Memory B cell (primary cell): ENCODE data around the gene COL6A5.
"Not testable (repeated sequence)": the region's sequence is repeated elsewhere in the genome, so short reads cannot be mapped to it uniquely, and the experiment has no call there.

Source experiments
- ATAC-seq: fragments of 150-1000 bp; cut with Tn5 transposase; 2 replicates; pipeline ENCODE4 v1.10.0; 2021; ENCODE audit warnings: low read depth, mild to moderate bottlenecking, moderate library complexity
- DNase-seq, 2 donors: peaks; one replicate each; pipeline ENCODE4 v3.0.0; 2022; ENCODE audit warnings: low spot score in 2 of 2
- H3K27ac Mint-ChIP-seq: one replicate; pipeline ENCODE4 v1.8.0; 2022; ENCODE audit warnings: mild to moderate bottlenecking, moderate library complexity, mixed read lengths
- H3K27me3 Mint-ChIP-seq: one replicate; pipeline ENCODE4 v1.8.0; 2022; ENCODE audit warnings: mixed read lengths
- H3K36me3 Mint-ChIP-seq: one replicate; pipeline ENCODE4 v1.8.0; 2022; ENCODE audit warnings: mild to moderate bottlenecking, mixed read lengths
- H3K4me1 Mint-ChIP-seq: one replicate; pipeline ENCODE4 v1.8.0; 2022; ENCODE audit warnings: mixed read lengths
- H3K4me3 Mint-ChIP-seq: one replicate; pipeline ENCODE4 v1.8.0; 2022; ENCODE audit warnings: mild to moderate bottlenecking, moderate library complexity, mixed read lengths
- H3K9me3 Mint-ChIP-seq: one replicate; pipeline ENCODE4 v1.8.0; 2022; ENCODE audit warnings: mixed read lengths

The COL6A5 gene

GRCh38 chr3:130405956-130406355 is 60.5 kb downstream of the COL6A5 start:
- H3K27me3 Mint-ChIP-seq = peaks cover 4% of the 10 kb centered on the region
- no peak overlapping the region for H3K4me3 Mint-ChIP-seq
- no peak overlapping the region for H3K27ac Mint-ChIP-seq
- no peaks in the 10 kb centered on the region for H3K4me1 Mint-ChIP-seq
- ATAC-seq = no peak
- no peak for DNase-seq
- H3K9me3 Mint-ChIP-seq = peaks cover 8% of the 10 kb centered on the region
- no peaks in the 10 kb centered on the region for H3K36me3 Mint-ChIP-seq

GRCh38 chr3:130408253-130408652 is 62.8 kb downstream of the COL6A5 start:
- not testable (repeated sequence) for H3K9me3 Mint-ChIP-seq, H3K27me3 Mint-ChIP-seq, DNase-seq, ATAC-seq, H3K36me3 Mint-ChIP-seq, H3K4me3 Mint-ChIP-seq, H3K27ac Mint-ChIP-seq, H3K4me1 Mint-ChIP-seq

- Mint-ChIP-seq H3K27me3 (peaks cover 4% of the 10 kb centered on the region), H3K4me1 (no peaks in the 10 kb centered on the region), H3K36me3 (no peaks in the 10 kb centered on the region), H3K4me3 (no peak overlapping the region), H3K9me3 (peaks cover 8% of the 10 kb centered on the region), H3K27ac (no peak overlapping the region)
- ATAC-seq (no peak), DNase-seq (no peak)
Measured at GRCh38 chr3:130411320-130411719, 65.8 kb downstream of the COL6A5 start.

- Mint-ChIP-seq H3K4me3 (no peak overlapping the region), H3K27ac (no peak overlapping the region)
- DNase-seq = no peak
Measured at GRCh38 chr3:130412991-130413560, 67.6 kb downstream of the COL6A5 start.

GRCh38 chr3:130414457-130414856 is 69.0 kb downstream of the COL6A5 start:
- H3K27ac Mint-ChIP-seq = no peak overlapping the region
- DNase-seq (no peak), ATAC-seq (peak; percentile 24)
- peaks cover 2% of the 10 kb centered on the region for H3K27me3 Mint-ChIP-seq
- peaks cover under 1% of the 10 kb centered on the region for H3K9me3 Mint-ChIP-seq
- no peak overlapping the region for H3K4me3 Mint-ChIP-seq
- no peaks in the 10 kb centered on the region for H3K36me3 Mint-ChIP-seq
- H3K4me1 Mint-ChIP-seq = no peaks in the 10 kb centered on the region

More at GRCh38 chr3:130412991-130413560, 67.6 kb downstream of the COL6A5 start:
- H3K36me3 Mint-ChIP-seq = no peaks in the 10 kb centered on the region
- H3K27me3 Mint-ChIP-seq = peaks cover 2% of the 10 kb centered on the region
- no peak for ATAC-seq
- H3K4me1 Mint-ChIP-seq = no peaks in the 10 kb centered on the region
- peaks cover 5% of the 10 kb centered on the region for H3K9me3 Mint-ChIP-seq

- H3K36me3 Mint-ChIP-seq = no peaks in the 10 kb centered on the region
- H3K9me3 Mint-ChIP-seq = peaks cover 4% of the 10 kb centered on the region
- no peak for DNase-seq
- no peak overlapping the region for H3K27ac Mint-ChIP-seq
- H3K4me1 Mint-ChIP-seq = no peaks in the 10 kb centered on the region
- ATAC-seq = no peak
- H3K27me3 Mint-ChIP-seq = peaks cover 5% of the 10 kb centered on the region
- H3K4me3 Mint-ChIP-seq = no peak overlapping the region
Measured at GRCh38 chr3:130420466-130420865, 75.0 kb downstream of the COL6A5 start.

GRCh38 chr3:130423064-130423463 is 77.6 kb downstream of the COL6A5 start:
- Mint-ChIP-seq H3K36me3 (no peaks in the 10 kb centered on the region), H3K4me1 (no peaks in the 10 kb centered on the region), H3K4me3 (no peak overlapping the region), H3K27me3 (peaks cover 4% of the 10 kb centered on the region), H3K27ac (no peak overlapping the region), H3K9me3 (peaks cover 4% of the 10 kb centered on the region)
- no peak for DNase-seq
- ATAC-seq = no peak

GRCh38 chr3:130424837-130425236 is 79.4 kb downstream of the COL6A5 start:
- no peaks in the 10 kb centered on the region for H3K4me1 Mint-ChIP-seq
- H3K36me3 Mint-ChIP-seq = no peaks in the 10 kb centered on the region
- ATAC-seq (no peak), DNase-seq (no peak)
- no peak overlapping the region for H3K4me3 Mint-ChIP-seq
- peaks cover 2% of the 10 kb centered on the region for H3K9me3 Mint-ChIP-seq
- H3K27ac Mint-ChIP-seq = no peak overlapping the region
- H3K27me3 Mint-ChIP-seq = peaks cover 4% of the 10 kb centered on the region

GRCh38 chr3:130425484-130425883 is 80.0 kb downstream of the COL6A5 start:
- ATAC-seq (no peak), DNase-seq (no peak)
- Mint-ChIP-seq H3K4me1 (no peaks in the 10 kb centered on the region), H3K27ac (no peak overlapping the region), H3K9me3 (no peaks in the 10 kb centered on the region), H3K27me3 (peaks cover 2% of the 10 kb centered on the region), H3K4me3 (no peak overlapping the region), H3K36me3 (no peaks in the 10 kb centered on the region)

GRCh38 chr3:130426206-130426605 is 80.7 kb downstream of the COL6A5 start:
- no peaks in the 10 kb centered on the region for H3K36me3 Mint-ChIP-seq
- no peaks in the 10 kb centered on the region for H3K4me1 Mint-ChIP-seq
- no peak overlapping the region for H3K27ac Mint-ChIP-seq
- ATAC-seq = no peak
- H3K9me3 Mint-ChIP-seq = no peaks in the 10 kb centered on the region
- H3K4me3 Mint-ChIP-seq = no peak overlapping the region
- H3K27me3 Mint-ChIP-seq = peaks cover 2% of the 10 kb centered on the region
- DNase-seq = no peak

- H3K9me3 Mint-ChIP-seq = peaks cover 3% of the 10 kb centered on the region
- no peak for ATAC-seq
- DNase-seq = no peak
- H3K4me1 Mint-ChIP-seq = no peaks in the 10 kb centered on the region
- peaks cover 2% of the 10 kb centered on the region for H3K27me3 Mint-ChIP-seq
- H3K4me3 Mint-ChIP-seq = no peak overlapping the region
- no peaks in the 10 kb centered on the region for H3K36me3 Mint-ChIP-seq
- H3K27ac Mint-ChIP-seq = no peak overlapping the region
Measured at GRCh38 chr3:130428871-130429712, 83.6 kb downstream of the COL6A5 start.

GRCh38 chr3:130429713-130430023 is 84.2 kb downstream of the COL6A5 start:
- Mint-ChIP-seq H3K4me3 (no peak overlapping the region), H3K27ac (no peak overlapping the region), H3K4me1 (no peaks in the 10 kb centered on the region), H3K36me3 (no peaks in the 10 kb centered on the region), H3K9me3 (peaks cover 3% of the 10 kb centered on the region), H3K27me3 (peaks cover 2% of the 10 kb centered on the region)
- ATAC-seq (no peak), DNase-seq (no peak)

- Mint-ChIP-seq H3K27ac (no peak overlapping the region), H3K9me3 (peaks cover 3% of the 10 kb centered on the region), H3K4me3 (no peak overlapping the region), H3K4me1 (no peaks in the 10 kb centered on the region), H3K36me3 (no peaks in the 10 kb centered on the region), H3K27me3 (no peaks in the 10 kb centered on the region)
- DNase-seq (no peak), ATAC-seq (no peak)
Measured at GRCh38 chr3:130430266-130430665, 84.8 kb downstream of the COL6A5 start.

- H3K4me3 Mint-ChIP-seq, H3K9me3 Mint-ChIP-seq, H3K36me3 Mint-ChIP-seq, ATAC-seq, H3K27ac Mint-ChIP-seq, H3K4me1 Mint-ChIP-seq, H3K27me3 Mint-ChIP-seq, DNase-seq: not testable (repeated sequence)
Measured at GRCh38 chr3:130432086-130432485, 86.6 kb downstream of the COL6A5 start.

- Mint-ChIP-seq H3K36me3 (no peaks in the 10 kb centered on the region), H3K4me3 (no peak overlapping the region), H3K27ac (no peak overlapping the region), H3K4me1 (no peaks in the 10 kb centered on the region), H3K27me3 (peaks cover 3% of the 10 kb centered on the region), H3K9me3 (peaks cover 5% of the 10 kb centered on the region)
- DNase-seq (no peak), ATAC-seq (no peak)
Measured at GRCh38 chr3:130433306-130433705, 87.8 kb downstream of the COL6A5 start.
